Measurements from ENCODE around the gene FBXL3.
A peak's percentile ranks its signal among the peaks of the same experiment; 100 is the strongest.
"Not testable (repeated sequence)": the region's sequence is repeated elsewhere in the genome, so short reads cannot be mapped to it uniquely, and the experiment has no call there.

FBXL3 gene

DNA sequence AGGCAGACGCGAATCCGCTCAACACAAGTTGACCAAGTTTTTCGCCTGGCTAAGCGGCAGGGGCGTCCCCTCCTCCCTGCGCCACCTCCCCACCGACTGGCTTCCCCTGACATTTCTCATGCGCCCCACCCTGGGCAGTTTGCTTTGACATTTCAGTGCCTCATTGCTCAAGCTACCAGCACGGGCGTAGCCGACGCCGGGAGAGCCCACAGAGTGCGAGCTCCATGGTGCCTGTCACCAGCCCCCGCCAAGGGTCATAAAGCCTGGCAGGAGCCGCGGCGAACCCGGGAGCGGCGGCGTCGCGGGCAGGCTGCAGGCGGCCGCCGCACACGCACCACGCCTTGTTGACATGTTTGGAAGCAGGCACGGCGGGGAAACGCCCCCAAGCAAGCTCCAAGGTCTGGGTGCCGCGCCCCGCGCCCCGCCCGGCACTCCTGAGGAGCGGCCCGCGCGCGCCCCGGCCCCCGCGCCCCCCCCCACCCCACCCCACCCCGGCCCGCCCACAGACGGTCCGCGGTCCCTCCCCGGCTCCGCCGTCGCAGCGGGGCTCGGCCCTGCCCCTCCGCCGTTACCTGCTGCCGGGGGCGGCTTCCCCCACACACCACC, 601 bp downstream of the FBXL3 start:
- peak; percentile 60 for DNase-seq (ENCODE audit: low spot score)

DNA sequence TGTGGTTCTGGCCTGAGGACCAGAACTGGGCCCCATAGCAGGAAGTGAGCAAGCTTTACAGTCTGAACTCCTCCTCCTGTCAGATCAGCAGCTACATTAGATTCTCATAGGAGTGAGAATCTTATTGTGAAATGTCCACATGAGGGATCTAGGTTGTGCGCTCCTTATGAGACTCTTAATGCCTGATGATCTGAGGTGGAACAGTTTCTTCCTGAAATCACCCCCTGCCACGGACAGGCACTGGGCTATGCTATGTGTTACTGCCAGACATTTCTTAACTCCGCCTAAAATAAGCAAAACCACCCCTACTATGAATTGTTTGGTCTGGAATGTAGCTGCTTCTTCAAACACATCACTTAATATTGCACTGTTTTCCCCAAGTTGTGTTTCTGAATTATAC, 4.6 kb downstream of the FBXL3 start:
- DNase-seq (ENCODE audit: low spot score), result no peak

DNA sequence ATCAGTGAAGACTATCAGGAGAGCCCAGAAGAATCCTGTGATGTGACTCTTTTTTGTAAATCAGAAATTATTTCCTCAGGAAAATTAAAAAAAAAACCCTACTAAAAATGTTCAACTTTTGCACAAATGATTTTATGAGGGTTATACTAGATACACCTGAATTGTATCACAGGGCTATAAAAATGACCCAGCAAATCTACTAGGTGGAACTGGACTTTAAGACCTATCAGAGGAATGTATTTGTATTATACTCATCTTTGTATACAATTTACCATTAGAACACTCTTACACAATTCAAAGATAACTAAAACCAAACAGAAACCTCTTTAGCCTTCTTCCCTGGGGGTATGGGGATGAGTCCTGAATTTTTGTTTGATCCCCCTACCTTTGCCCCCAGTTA, 7.2 kb downstream of the FBXL3 start:
- no peak for DNase-seq (ENCODE audit: low spot score)

DNA sequence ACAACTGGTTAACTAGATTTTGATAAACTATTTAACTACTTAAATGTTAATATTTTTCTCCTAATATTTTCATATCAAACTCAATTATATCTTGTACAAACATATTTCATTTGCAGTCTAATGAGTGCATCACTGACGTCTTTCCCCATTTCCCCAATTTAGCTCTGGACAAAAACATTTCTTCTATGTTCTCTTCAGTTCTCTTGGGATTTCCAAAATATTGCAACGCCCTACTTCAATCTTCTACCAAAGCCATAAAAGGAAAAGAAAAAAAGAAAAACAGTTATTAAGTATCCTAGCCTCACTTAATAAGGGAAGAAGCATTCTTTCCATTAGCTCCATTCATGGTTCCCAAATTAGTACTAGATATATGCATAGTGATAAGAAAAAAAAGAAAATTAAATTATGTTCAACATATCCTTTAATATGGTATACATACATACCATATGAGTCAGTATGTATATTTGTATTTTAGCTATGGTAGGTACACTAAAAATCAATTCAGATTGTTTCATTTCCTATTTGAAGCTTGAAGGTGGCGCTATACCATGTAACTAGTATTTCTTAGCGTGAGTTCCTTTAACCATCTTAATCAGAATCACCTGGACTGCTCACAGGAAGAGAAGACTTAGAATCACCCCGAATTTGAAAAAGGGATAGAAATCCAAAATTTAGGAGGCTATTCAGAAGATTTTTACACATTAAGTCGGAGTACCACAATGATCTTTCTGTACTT, 9.9 kb downstream of the FBXL3 start:
- DNase-seq (ENCODE audit: low spot score), result no peak

DNA sequence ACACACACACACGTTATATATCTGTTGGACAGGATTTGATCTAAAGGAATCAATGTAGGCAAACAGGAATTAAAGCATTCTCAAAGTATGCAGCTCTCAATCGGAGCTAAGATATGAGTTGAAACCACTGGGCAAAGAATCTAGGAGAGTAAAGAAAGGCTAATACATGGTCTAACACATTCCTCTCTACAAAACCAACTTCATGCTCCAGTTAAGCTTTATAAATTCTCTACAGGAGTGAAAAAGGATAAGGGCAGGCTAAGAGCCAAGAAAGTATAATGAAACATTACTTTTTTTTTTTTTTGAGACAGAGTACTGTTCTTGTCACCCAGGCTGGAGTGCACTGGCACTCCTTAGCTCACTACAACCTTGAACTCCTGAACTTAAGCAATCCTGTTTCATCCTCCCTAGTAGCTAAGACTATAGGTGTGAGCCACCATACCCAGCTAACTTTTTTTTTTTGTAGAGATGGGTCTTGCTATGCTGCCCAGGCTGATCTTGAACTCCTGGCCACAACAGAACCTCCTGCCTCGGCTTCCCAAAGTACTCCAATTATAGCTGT, 10.6 kb downstream of the FBXL3 start:
- DNase-seq (ENCODE audit: low spot score), result no peak

DNA sequence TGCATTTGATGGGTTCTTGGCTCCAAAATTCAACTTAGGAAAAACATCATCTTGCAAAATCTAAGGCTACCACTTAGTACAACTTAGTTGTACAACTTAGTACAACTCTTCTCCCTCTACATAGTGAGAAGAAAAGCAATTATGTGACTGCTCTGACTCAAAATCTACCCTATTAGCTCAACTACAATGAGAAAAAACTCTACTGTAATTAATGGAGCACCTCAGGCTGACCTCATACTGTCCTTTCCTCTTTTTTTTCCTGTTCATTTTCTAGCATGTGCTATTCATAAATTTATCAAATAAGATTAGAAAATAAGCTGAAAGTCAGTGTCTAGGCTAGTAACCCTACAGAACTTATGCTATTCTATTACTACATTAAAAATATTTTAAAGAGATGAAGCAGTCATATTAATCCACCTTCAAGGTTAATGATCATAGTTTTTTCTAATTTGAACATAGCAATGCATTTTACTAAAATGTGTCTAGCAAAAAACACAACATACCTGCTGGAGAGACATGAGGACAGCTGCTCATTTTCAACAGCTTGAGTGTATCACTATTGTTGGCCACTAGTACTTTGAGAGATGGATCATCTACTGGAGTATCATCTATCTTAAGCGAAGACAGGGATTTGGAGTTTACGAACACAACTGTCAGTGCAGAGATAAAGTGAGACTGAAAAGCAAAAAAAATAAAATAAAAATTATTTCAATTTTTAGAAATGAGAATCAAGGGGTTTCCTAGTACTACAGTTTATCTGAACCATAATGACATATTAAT, 11.9 kb downstream of the FBXL3 start:
- no peak for DNase-seq (ENCODE audit: low spot score)

DNA sequence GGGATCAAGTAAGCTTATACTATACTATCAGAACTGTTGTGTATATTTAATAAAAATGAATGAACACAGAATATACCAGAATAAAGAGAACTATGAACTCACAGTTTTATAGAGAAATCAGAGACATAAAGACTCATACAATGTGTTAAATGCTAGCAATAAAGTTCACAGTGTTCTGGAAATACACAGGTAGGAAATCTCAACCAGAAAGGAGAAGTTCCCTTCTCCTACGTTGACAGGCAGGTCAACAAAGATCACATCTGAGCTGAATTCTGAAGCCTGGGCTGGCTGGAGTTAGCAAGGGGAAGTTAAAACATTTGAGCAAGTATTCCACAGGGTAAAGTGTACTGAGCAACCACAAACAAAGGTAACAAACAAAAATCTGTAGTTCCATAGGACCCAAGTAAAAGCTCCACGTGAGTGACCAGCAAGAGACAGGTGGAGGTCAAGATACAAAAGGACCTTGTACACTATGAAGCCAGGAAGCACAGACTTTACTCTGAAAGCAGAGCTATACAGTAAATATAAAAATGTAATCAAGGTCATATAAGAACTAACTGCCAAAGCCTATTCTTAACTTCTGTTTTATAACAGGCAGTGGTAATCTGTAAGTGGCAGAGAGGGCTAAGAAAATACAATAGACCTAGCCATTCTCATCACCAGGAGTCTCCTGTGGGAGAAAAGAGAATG, 13.0 kb downstream of the FBXL3 start:
- no peak for DNase-seq (ENCODE audit: low spot score)

DNA sequence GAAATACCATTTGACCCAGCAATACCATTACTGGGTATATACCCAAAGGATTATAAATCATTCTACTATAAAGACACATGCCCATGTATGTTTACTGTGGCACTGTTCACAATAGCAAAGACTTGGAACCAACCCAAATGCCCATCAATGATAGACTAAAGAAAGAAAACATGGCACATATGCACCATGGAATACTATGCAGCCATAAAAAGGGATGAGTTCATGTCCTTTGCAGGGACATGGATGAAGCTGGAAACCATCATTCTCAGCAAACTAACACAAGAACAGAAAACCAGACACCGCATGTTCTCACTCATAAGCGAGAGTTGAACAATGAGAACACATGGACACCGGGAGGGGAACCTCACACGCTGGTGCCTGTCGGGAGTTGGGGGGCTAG, 17.2 kb downstream of the FBXL3 start:
- DNase-seq (ENCODE audit: low spot score), result not testable (repeated sequence)

DNA sequence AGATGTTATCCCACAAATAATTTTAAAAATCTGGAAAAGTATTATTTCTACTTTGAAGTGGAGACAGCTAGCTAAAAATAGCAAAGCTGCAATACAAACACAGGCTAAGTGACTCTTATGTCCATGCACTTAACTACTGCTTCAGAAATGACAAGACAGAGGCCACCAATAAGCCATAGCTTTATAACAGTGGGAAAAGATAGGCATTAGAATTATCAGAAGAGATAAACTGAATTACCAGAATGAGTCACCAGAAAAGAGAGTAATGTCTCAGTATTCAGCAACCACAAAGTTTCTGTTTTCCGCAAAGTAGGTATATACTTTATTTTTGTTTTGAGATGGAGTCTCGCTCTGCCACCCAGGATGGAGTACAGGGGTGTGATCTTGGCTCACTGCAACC, 17.9 kb downstream of the FBXL3 start:
- DNase-seq (ENCODE audit: low spot score), result no peak

DNA sequence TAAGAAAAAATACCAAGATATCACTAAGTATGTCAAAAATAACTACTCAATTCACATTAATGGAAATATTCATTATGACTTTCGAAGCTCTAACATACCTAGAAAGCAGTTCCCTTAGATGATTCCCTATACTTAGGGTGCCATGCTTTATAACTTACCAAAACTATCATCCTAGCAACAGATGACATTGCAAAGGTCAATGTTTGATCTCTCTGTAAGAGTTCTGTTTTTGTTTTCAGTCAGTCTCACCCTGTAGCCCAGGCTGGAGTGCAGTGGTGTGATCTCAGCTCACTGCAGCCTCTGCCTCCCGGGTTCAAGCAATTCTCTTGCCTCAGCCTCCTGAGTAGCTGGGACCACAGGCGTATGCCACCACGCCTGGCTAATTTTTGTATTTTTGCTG, 18.6 kb downstream of the FBXL3 start:
- DNase-seq (ENCODE audit: low spot score), result not testable (repeated sequence)

DNA sequence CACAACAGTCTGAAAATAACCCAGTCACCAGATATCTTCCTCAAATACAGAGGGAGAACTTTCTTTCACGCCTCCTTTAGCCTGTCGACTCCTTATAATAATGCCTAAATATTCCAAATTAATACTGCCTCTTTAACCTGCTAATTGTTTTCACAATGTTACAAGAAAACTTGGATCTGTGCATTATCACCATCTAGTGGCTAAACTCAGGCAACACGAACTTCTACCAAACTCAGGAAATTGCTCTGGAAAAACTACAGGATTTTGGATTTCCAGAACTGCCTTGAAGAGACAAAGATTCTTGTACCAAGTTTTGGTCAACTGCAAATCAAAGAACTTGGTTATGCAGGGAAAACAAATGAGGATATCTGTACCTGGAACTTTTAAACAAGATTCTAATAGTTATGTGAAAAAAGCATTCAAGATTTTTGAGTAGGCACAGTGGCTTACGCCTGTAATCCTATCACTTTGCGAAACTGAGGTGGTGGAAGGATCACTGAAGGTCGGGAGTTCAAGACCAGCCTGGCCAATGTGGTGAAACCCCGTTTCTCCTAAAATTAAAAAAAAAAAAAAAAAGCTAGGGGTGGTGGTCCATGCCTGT, 24.3 kb downstream of the FBXL3 start:
- peak; percentile 67 for DNase-seq (ENCODE audit: low spot score)

DNA sequence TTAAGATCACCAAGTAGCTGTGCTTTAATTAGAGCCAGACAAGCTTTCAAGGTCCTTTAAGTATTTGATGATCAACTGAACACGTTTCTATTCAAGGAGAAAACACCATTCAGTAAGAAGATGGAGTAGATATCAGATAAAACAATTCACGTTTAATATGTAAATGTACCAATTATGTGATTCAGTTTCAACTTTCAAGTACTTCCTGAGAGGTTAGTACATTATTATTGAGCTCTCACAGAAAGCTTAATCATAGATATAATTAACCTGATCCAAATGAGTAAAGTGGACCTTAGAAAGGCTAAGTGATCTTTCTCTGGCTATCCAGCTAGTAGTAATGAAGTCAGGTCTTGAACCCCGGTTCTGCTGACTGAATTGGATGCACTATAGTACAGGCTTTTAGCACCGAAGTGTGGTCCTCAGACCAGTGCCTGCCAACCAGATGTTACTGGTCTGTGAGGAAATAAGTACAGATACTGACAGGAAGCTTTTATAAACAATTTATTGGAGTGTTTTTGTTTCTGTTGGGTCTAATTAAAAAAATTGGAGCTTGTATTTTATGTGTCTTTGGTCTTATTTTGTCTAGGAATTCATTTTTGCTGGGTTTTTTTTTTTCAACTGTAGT, 24.9 kb downstream of the FBXL3 start:
- DNase-seq (ENCODE audit: low spot score), result no peak

DNA sequence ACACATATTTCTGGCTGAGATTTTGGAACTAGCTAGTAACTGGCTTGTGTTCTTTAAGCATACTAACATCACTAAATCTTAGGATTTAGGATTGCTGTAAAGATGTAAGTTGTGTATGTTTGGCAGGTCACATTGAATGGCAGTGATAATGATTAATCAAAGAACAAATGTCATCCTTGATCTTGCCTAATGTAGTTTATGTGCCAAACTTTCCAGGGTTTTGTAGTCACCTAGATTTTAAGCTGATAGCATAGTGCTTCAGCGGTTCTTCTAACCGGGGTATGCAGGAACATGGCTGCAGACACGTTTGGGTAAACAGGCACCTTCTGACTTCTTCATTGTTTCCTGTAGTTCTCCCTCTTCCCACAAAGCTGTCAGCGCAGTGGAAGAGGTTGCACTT, 25.4 kb downstream of the FBXL3 start:
- DNase-seq (ENCODE audit: low spot score), result no peak

DNA sequence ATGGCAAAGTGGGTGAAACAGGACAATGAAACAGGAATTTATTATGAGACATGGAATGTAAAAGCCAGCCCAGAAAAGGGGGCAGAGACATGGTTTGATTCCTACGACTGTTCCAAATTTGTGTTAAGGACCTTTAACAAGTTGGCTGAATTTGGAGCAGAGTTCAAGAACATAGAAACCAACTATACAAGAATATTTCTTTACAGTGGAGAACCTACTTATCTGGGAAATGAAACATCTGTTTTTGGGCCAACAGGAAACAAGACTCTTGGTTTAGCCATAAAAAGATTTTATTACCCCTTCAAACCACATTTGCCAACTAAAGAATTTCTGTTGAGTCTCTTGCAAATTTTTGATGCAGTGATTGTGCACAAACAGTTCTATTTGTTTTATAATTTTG, 26.5 kb downstream of the FBXL3 start:
- no peak for DNase-seq (ENCODE audit: low spot score)

DNA sequence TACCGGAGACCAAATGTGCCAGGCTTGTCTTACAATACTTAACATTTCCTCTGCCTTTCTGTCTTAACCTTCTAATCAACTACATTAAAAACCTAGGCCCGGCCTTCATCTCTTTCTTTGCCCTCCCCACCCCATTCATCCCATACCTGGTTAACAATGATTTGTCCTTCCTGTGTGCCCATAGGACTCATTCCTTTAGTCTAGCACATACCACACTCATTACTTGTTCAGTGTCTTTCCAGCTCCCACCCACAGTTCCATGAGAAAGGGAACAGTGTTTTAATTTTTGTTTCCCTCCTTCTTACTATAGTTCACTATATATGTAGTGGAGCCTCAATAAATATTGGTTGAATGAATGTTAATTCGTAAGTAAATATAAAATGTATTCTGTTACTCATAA, 32.7 kb downstream of the FBXL3 start:
- DNase-seq (ENCODE audit: low spot score), result no peak

DNA sequence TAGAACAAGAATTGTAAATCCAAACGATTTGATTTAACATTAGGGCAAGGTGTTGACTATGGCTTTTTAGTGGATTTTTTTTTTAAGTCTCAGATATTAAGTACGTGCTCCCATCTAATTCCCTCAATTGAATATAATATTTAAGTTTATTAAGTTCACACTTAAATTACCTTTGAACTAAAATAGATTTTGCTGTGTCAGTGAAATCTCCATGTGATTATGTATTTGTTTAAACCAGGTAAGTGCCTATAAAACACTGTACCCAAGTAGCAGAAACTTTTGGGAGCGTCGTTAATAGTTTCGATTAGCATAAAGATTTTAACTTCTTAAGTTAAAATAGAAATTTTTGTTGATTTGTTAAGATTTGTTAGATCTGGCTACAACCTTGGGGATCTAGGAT, 33.5 kb downstream of the FBXL3 start:
- DNase-seq (ENCODE audit: low spot score), result no peak

DNA sequence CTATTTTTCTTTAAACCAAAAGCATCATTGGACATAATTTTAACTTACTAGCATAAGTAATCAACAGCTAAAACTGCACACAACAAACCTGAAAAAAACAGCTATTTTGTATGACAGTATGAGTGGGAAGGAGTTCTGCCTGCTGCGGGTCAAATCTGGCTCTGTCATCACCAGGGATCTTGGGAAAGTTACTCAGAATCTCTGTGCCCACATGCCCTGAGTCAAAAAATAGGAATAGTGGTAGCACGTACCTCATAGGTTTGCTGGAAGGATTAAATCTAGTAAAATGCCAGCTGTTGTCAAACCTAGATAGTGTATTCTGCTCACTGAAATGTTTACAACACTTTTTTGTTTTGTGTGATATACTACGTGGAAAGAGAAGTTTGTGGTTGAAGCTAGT, 33.9 kb downstream of the FBXL3 start:
- no peak for DNase-seq (ENCODE audit: low spot score)

DNA sequence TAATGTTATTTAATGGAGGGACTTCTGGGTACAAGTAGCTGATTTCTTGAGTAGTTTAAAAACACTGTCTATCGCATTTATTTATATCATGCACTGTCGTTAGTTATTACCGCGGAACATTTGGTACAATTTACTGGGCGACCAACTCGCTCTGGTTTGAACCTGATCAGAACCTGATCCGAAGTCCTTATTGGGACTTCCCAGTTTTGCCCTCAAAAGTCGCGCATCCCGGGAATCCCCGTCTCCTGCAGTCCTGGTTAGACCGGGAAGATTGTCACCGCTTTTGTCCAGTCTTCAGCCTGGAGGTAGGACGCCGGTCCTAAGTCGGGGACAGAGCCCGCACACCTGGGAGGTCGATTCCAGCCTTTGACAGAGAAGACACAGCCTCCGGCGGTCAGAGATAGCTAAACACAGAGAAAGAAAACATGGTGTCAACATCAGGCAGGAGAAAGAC, 34.4 kb downstream of the FBXL3 start:
- peak; percentile 55 for DNase-seq (ENCODE audit: low spot score)

DNA sequence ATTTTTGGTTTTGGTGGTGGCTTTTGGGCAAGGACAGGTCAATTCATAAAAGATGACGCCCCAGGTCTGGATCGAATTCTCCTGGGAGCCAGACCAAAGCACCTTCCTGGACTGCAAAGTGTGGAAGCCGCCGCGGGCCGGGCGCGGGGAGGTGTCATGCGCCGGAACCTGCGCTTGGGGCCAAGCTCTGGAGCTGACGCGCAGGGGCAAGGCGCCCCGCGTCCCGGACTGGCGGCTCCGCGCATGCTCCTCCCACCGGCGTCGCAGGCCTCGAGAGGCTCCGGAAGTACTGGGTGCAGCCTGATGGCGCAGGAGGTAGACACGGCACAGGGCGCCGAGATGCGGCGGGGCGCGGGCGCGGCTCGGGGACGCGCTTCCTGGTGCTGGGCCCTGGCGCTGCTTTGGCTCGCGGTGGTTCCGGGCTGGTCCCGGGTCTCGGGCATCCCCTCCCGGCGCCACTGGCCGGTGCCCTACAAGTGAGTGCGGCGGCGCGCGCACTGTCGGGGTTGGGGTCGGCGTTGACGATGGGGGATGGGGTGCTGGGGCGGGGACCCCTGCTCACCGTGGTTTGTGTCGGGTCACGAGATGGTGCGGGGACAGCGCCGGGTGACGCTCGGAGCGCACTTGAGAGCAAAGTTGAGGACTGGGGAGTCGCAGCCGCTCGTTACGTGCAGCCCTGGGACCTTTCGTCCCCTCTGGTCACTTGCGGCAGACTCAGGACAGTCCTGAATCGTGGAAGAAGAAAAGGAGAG, 35.0 kb downstream of the FBXL3 start, which contains the start of gene CLN5:
CLN5 (plus strand) TSS at position 286 of the 752 bp plus-strand sequence; CDS start at position 304, 18 bp downstream.
- DNase-seq (ENCODE audit: low spot score), result peak; percentile 89

DNA sequence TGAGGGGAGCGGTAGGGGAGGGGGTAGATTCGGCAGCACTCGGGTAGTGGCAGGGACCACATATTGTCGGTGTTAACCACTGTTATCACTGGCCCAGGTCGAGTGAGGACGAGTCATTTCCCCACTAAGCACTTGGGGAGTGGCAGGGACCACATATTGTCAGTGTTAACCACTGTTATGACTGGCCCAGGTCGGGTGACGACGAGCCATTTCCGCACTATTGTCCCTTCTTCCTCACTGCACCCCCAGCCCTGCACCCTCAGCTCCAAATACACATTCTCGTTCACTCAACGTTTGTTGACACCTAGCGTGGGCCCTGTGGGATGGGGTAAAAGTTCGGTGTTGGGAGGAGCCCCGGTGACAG, 35.5 kb downstream of the FBXL3 start:
- DNase-seq (ENCODE audit: low spot score), result no peak

DNA sequence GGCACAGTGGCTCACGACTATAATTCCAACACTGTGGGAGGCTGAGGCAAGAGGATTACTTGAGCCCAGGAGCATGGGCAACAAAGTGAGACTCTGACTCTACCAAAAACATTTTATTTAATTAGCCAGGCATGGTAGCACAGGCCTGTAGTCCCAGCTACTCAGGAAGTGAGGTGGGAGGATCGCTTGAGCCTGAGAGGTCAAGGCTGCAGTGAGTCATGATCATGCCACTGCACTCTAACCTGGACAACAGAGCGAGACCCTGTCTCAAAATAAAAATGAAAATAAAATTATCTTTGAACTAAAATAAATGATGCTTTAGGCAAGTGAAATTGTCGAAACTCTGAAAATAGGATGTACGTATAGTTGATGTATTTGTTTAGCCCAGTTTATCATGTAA, 43.3 kb downstream of the FBXL3 start:
- no peak for DNase-seq (ENCODE audit: low spot score)

All from cerebellar cortex (tissue), 1 donor.